Loucy (cell line): ENCODE data around the gene TNRC6C.
"Not testable (repeated sequence)": the region's sequence is repeated elsewhere in the genome, so short reads cannot be mapped to it uniquely, and the experiment has no call there.

Experiments used
- H2AFZ ChIP-seq: fragments of 200-600 bp; sonication (generic); 2 replicates; pipeline ENCODE4 v1.6.0; 2016; ENCODE audit warnings: antibody characterized with exemption, mild to moderate bottlenecking, low read length, moderate library complexity
- H3F3A ChIP-seq: fragments of 200-600 bp; 2 replicates; pipeline ENCODE4 v1.6.0; 2016; ENCODE audit warnings: antibody characterized with exemption, low read depth, mild to moderate bottlenecking
- H3K27me3 ChIP-seq: fragments of 200-600 bp; sonication (generic); 2 replicates; pipeline ENCODE4 v1.6.1; 2014; ENCODE audit warnings: low read length, mild to moderate bottlenecking; ENCODE audit not compliant: insufficient read depth, poor library complexity, severe bottlenecking
- H3K36me3 ChIP-seq: fragments of 200-600 bp; sonication (generic); 2 replicates; pipeline ENCODE4 v1.6.1; 2016; ENCODE audit warnings: low read length; ENCODE audit not compliant: insufficient read depth
- H3K4me1 ChIP-seq: fragments of 200-600 bp; sonication (generic); 2 replicates; pipeline ENCODE4 v1.5.1; 2014; ENCODE audit warnings: low read length, mild to moderate bottlenecking; ENCODE audit not compliant: insufficient read depth, poor library complexity, severe bottlenecking
- H3K4me2 ChIP-seq: fragments of 200-600 bp; sonication (generic); 2 replicates; pipeline ENCODE4 v1.6.0; 2014; ENCODE audit warnings: antibody characterized with exemption, low read length, low read depth, mild to moderate bottlenecking; ENCODE audit not compliant: poor library complexity, severe bottlenecking
- H3K4me3 ChIP-seq: fragments of 200-600 bp; sonication (generic); 2 replicates; pipeline ENCODE4 v1.5.1; 2014; ENCODE audit warnings: low read length, mild to moderate bottlenecking, mixed read lengths; ENCODE audit not compliant: poor library complexity, severe bottlenecking
- H3K79me2 ChIP-seq: fragments of 200-600 bp; sonication (generic); 2 replicates; pipeline ENCODE4 v1.6.1; 2014; ENCODE audit warnings: low read length; ENCODE audit not compliant: insufficient read depth
- H3K9ac ChIP-seq: fragments of 200-600 bp; sonication (generic); 2 replicates; pipeline ENCODE4 v1.6.0; 2014; ENCODE audit warnings: mild to moderate bottlenecking, low read depth, low read length, moderate library complexity; ENCODE audit not compliant: poor library complexity, severe bottlenecking
- H3K9me2 ChIP-seq: fragments of 200-600 bp; sonication (generic); replicated peaks from 2 replicates; pipeline ENCODE4 v1.6.1; 2016; ENCODE audit warnings: low read depth, low read length, mixed read lengths
- H3K9me3 ChIP-seq: fragments of 200-600 bp; sonication (generic); 2 replicates; pipeline ENCODE4 v1.6.1; 2014; ENCODE audit warnings: mild to moderate bottlenecking, antibody characterized with exemption, low read length, low read depth; ENCODE audit not compliant: insufficient read depth
- H4K20me1 ChIP-seq: fragments of 200-600 bp; sonication (generic); 2 replicates; pipeline ENCODE4 v1.6.0; 2014; ENCODE audit warnings: antibody characterized with exemption, low read length, mild to moderate bottlenecking; ENCODE audit not compliant: insufficient read depth, poor library complexity, severe bottlenecking
- EZH2phosphoT487 ChIP-seq: fragments of 200-600 bp; IDR thresholded peaks from 2 replicates; pipeline ENCODE4 v1.6.1; 2018; ENCODE audit warnings: antibody characterized with exemption, mild to moderate bottlenecking, moderate library complexity, borderline replicate concordance
- TF ChIP-seq, protein P1 (sequence below): fragments of 200-600 bp; sonication (generic); conservative IDR thresholded peaks from 2 replicates; pipeline ENCODE4 v1.5.1; 2014; ENCODE audit warnings: mild to moderate bottlenecking, antibody characterized with exemption, low read length

The TNRC6C gene

DNA sequence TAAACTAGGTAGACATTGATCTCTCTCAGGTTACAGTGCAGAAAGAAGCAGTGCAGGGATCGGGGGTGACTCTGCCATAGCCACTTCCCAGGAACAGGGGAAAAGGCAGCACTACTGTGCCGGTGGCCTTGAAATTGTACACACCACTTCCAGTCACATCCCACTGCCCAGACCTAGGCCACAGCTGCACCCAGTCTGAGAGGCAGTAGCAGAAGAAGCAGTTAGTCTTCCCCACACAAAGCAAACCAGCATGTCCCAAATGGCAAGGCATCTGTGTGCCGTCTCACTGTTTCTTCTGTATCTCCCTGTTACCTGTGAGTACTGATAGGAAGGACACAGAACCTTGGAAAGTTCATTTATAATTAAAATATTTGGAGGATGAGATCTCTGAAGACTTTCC lies 123.0 kb downstream of the TNRC6C start:
- H3K27me3 ChIP-seq: no peaks in the 10 kb centered on the region
- no peak overlapping the region for H3K9ac ChIP-seq
- no peaks in the 10 kb centered on the region for H3K9me2 ChIP-seq
- H3K4me1 ChIP-seq: no peaks in the 10 kb centered on the region
- H3K79me2 ChIP-seq: no peaks in the 10 kb centered on the region
- TF ChIP-seq EZH2phosphoT487: no peak
- TF ChIP-seq, protein P1, sequence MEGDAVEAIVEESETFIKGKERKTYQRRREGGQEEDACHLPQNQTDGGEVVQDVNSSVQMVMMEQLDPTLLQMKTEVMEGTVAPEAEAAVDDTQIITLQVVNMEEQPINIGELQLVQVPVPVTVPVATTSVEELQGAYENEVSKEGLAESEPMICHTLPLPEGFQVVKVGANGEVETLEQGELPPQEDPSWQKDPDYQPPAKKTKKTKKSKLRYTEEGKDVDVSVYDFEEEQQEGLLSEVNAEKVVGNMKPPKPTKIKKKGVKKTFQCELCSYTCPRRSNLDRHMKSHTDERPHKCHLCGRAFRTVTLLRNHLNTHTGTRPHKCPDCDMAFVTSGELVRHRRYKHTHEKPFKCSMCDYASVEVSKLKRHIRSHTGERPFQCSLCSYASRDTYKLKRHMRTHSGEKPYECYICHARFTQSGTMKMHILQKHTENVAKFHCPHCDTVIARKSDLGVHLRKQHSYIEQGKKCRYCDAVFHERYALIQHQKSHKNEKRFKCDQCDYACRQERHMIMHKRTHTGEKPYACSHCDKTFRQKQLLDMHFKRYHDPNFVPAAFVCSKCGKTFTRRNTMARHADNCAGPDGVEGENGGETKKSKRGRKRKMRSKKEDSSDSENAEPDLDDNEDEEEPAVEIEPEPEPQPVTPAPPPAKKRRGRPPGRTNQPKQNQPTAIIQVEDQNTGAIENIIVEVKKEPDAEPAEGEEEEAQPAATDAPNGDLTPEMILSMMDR: no peak
- no peak overlapping the region for H3K4me2 ChIP-seq
- no peaks in the 10 kb centered on the region for H3K9me3 ChIP-seq
- H3K4me3 ChIP-seq: no peak overlapping the region
- H3K36me3 ChIP-seq: peaks cover 92% of the 10 kb centered on the region
- no peak overlapping the region for H2AFZ ChIP-seq
- H3F3A ChIP-seq: no peaks in the 10 kb centered on the region
- H4K20me1 ChIP-seq: no peaks in the 10 kb centered on the region

DNA sequence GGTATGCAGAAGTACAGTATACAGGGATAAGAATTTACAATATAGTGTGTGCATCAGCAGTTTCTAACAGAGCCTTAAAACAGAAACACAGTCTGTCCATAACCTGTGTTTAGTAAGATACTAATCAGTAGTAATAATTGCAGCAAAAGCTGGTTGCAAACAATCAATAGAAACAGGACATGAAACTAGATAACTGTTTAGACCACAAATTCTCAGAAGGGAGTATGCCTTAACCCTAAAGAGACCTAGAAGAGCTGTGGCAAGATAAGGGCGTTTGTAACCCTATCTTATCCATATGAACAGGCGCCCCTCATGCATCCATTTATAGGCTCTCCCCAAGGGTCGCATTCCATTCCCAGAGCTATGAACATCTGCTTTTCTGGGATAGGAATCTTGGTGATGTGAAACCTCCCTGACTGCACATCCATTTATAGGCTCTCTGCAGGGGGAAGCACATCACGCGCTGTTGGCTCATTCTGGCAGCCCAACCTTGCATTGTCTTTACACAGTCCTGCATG lies 123.9 kb downstream of the TNRC6C start:
- H3K36me3 ChIP-seq: peaks cover 91% of the 10 kb centered on the region
- not testable (repeated sequence) for H3K79me2 ChIP-seq, H3K4me1 ChIP-seq, H3K9ac ChIP-seq, H3K27me3 ChIP-seq, H3K4me2 ChIP-seq, H3K9me3 ChIP-seq, H2AFZ ChIP-seq, H4K20me1 ChIP-seq, H3K4me3 ChIP-seq, H3K9me2 ChIP-seq, H3F3A ChIP-seq

DNA sequence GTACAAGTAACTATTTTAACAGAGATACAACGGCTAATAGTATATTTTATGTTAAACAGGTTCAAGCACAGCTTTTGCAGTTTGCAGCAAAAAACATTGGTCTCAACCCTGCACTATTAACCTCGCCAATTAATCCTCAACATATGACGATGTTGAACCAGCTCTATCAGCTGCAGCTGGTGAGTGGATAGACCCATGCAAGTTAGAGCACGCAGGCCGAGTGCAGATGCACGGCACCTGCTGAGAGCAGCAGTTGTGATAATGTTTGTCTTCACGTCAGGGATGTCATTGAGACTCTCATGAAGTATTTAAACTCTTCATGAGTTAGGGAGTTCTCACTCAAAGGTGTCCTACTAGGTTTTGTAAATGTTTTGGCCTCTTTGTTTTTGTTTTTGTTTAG lies 124.5 kb downstream of the TNRC6C start:
- Histone ChIP-seq H4K20me1 (no peaks in the 10 kb centered on the region), H3F3A (no peaks in the 10 kb centered on the region), H3K9ac (no peak overlapping the region), H3K36me3 (peaks cover 91% of the 10 kb centered on the region), H3K4me1 (no peaks in the 10 kb centered on the region), H3K27me3 (no peaks in the 10 kb centered on the region), H3K9me3 (no peaks in the 10 kb centered on the region), H3K4me3 (no peak overlapping the region), H2AFZ (no peak overlapping the region), H3K79me2 (no peaks in the 10 kb centered on the region), H3K9me2 (no peaks in the 10 kb centered on the region), H3K4me2 (no peak overlapping the region)
- no peak for TF ChIP-seq EZH2phosphoT487
- TF ChIP-seq, protein P1: no peak

DNA sequence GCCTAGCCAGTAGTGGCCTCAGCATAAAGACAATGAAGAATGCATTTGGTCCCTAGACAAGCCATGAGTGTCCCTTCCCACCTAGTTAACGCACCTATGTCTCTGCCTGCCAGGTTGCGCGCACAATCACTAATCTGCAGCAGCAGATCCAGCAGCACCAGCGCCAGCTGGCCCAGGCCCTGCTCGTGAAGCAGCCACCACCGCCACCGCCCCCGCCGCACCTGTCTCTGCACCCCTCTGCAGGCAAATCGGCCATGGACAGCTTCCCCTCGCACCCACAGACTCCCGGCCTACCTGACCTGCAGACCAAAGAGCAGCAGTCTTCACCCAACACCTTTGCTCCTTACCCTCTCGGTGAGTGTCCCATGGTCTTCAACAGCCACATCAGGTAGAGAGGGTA lies 128.2 kb downstream of the TNRC6C start:
- TF ChIP-seq, protein P1: no peak
- no peak for TF ChIP-seq EZH2phosphoT487
- Histone ChIP-seq H3K36me3 (peaks cover 88% of the 10 kb centered on the region), H3K9ac (no peak overlapping the region)

More for the DNA sequence above, 128.2 kb downstream of the TNRC6C start:
- Histone ChIP-seq H2AFZ (no peak overlapping the region), H3F3A (no peaks in the 10 kb centered on the region), H3K4me2 (no peak overlapping the region), H3K27me3 (no peaks in the 10 kb centered on the region), H3K79me2 (no peaks in the 10 kb centered on the region), H3K9me3 (no peaks in the 10 kb centered on the region), H3K4me3 (no peak overlapping the region), H3K9me2 (no peaks in the 10 kb centered on the region), H3K4me1 (no peaks in the 10 kb centered on the region), H4K20me1 (no peaks in the 10 kb centered on the region)
